Sigmoid colon (tissue), 4 donors: ENCODE data around the gene LMF1.
"Not testable (repeated sequence)": the region's sequence is repeated elsewhere in the genome, so short reads cannot be mapped to it uniquely, and the experiment has no call there.

ENCODE experiments used
- EP300 ChIP-seq, 4 donors: sonication (generic); formaldehyde crosslinking; IDR thresholded peaks; one replicate each; pipeline ENCODE4 v1.6.1; 2017; ENCODE audit warnings: antibody characterized with exemption in 4 of 4
- POLR2AphosphoS5 ChIP-seq, 4 donors: sonication (generic); formaldehyde crosslinking; IDR thresholded peaks; one replicate each; pipeline ENCODE4 v1.6.1; 2017; ENCODE audit warnings: antibody characterized with exemption in 4 of 4
- TF ChIP-seq, protein P1 (sequence below), 4 experiments: fragments of 450-650 bp in 3 of 4; fragments of 200-600 bp in 1 of 4; IDR thresholded peaks; one replicate each; pipeline ENCODE4 v1.5.1; 2016 to 2019; ENCODE audit warnings: antibody characterized with exemption in 4 of 4, mild to moderate bottlenecking in 3 of 4, moderate library complexity in 2 of 4

GRCh38 chr16:858971-859370, 111.8 kb downstream of the LMF1 start:
- TF ChIP-seq POLR2AphosphoS5, EP300 (IDR thresholded peaks at IDR 0.05): not testable (repeated sequence)
- TF ChIP-seq, protein P1, sequence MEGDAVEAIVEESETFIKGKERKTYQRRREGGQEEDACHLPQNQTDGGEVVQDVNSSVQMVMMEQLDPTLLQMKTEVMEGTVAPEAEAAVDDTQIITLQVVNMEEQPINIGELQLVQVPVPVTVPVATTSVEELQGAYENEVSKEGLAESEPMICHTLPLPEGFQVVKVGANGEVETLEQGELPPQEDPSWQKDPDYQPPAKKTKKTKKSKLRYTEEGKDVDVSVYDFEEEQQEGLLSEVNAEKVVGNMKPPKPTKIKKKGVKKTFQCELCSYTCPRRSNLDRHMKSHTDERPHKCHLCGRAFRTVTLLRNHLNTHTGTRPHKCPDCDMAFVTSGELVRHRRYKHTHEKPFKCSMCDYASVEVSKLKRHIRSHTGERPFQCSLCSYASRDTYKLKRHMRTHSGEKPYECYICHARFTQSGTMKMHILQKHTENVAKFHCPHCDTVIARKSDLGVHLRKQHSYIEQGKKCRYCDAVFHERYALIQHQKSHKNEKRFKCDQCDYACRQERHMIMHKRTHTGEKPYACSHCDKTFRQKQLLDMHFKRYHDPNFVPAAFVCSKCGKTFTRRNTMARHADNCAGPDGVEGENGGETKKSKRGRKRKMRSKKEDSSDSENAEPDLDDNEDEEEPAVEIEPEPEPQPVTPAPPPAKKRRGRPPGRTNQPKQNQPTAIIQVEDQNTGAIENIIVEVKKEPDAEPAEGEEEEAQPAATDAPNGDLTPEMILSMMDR (IDR thresholded peaks at IDR 0.05), result not testable (repeated sequence)
